ENCODE measurements around the gene C9orf57.

- no peak for TF ChIP-seq CTCF (IDR thresholded peaks at IDR 0.05; ENCODE audit: insufficient read depth, low read depth, low read length)
- no peak for TF ChIP-seq EZH2 (IDR thresholded peaks at IDR 0.05; ENCODE audit: insufficient read depth, low read length)
These were observed 47.8 kb downstream of the C9orf57 start for GRCh38 chr9:72012646-72013045.

Measured in astrocyte (in vitro differentiated cells and primary cell).